ENCODE data around the gene GPA33.
A peak's percentile ranks its signal among the peaks of the same experiment; 100 is the strongest.

Gene GPA33

DNA sequence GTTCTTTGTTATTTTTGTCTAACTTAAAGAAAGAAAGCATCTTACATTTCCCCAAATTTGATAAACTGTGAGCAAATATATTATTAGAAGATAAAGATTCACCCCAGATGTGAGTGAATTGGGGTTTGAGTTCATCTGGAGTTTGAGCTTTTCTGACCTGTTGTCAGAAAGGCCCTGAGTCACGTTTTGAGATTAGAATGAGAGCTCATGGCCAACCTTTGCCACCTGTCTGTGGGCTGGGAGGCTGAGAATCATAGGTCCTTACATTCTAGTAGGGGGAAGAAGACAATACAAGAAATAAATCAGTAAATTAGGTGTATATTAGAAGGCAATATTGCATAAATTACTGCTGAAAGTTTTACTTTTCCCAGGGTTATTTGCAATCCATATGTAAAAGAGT, 26.0 kb upstream of the GPA33 start:
- no peak for DNase-seq

- DNase-seq = no peak
Measured at GRCh38 chr1:167115655-167116054, 25.5 kb upstream of the GPA33 start.

DNA sequence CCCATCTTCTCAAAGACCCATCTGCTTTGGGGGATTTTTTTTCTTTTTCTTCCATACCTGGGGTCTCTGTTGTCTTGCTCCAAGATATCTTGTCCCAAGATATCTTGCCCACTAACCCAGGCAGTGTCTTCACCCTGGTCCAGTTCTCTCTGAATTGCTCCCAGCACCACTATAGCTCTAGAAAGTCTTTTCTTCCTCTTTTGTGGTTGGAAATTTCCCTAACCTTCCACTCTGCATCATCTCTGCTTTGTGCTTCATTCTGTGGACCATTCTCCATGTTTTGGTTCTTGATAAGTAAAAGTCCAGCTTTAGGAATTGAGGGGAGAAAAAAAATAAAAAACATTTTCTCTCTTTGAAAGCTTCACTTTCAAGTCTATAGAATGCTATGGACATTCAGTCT, 24.5 kb upstream of the GPA33 start:
- no peak for DNase-seq

GRCh38 chr1:167111868-167112709, 21.9 kb upstream of the GPA33 start:
- no peak for DNase-seq

- DNase-seq = no peak
Measured at GRCh38 chr1:167110586-167110985, 20.4 kb upstream of the GPA33 start.

GRCh38 chr1:167109125-167109524, 18.9 kb upstream of the GPA33 start:
- no peak for DNase-seq

DNA sequence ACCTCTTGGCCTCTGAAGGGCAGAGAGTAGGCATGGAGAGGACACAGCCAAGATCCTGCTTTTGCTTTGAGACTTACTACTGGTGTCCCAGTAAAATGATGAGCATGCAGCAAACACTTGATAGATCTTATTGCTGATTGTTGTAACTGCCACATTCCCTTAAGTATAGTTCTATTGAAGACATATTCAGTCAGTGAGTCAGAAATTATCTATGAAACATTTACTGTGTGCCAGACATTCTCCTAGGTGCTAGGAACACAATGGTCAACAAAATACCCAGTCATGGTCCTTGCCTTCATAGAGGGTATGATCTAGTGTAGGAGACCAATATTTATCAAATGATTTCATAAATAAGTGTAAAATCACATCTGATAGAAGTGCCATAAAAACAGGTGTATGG, 17.3 kb upstream of the GPA33 start:
- no peak for DNase-seq

DNA sequence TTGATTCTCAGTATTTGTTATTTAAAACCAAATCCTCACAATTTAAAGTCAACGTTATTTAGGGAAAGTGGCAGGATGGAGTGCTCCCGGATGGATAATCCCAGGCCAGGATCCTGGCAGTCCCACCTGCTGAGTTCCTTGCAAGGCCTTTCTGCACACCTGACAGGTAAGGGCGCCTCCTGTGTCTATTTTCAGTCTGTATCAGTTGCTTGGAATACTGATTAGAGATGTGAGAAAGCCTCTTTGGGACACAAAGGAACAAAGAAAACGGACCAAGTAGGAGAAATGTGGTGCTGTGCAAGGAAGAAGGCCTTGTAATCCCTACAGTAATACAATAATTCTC, 15.9 kb upstream of the GPA33 start:
- DNase-seq = no peak

DNA sequence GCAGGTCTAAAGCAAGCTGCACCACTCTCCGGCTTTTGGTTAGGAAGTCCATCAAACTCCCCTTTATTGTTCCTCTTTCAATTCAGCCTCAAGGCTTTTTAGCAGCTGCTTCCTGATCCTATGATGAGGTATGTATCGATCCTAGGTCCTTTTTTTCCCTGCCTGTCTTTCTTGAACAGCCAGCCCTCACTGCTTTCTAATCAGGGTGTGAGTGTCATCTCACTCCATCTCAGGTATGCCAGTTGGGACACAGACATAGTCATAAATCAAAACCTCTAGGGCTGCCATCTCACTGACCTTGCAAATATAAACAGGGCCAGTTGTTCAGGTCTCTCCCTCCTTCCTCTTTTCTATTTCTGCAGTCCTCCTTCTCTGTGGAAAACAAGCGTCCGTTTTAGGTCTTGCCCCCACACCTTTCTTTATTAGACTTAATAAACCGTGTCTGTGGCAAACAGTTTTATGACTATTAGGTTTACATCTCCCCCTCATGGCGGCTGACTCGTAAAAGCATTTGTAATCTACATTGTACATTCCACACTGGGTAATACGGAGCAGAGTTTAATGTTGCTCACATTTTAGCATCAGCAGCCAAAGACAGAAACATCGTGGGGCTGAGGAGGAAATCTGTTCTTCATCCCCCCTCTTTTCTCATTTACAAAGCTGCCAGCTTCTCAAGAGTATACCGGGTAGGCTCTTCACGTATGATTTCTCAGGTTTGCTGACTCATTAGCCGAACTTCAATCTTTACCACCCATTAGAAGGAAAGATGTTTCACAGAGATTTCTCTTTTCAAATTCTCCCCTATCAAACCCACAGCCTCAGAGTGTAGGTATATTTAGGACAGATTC, 15.3 kb upstream of the GPA33 start:
- peak; percentile 66 for DNase-seq

DNA sequence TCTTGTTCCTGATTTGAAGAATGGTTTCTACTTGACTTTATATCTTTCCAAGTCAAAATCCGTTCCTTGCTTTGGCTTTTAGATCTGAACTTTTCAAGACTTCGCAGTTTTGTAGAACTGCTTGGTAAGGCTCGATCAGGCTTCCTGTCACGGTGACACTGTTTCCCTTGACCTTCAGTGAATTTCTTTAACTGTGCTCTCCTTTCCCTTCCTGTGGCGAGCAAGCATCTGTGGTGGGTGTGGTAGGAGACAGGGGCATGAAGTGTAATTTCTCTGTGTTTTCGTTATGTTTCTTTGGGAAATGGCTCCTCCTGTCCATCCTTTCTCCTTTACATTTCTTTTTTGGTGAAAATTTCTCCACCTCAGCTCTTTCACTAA, 14.1 kb upstream of the GPA33 start:
- no peak for DNase-seq

GRCh38 chr1:167102906-167103573, 12.9 kb upstream of the GPA33 start:
- DNase-seq = no peak

GRCh38 chr1:167101754-167102153, 11.6 kb upstream of the GPA33 start:
- DNase-seq = no peak

DNA sequence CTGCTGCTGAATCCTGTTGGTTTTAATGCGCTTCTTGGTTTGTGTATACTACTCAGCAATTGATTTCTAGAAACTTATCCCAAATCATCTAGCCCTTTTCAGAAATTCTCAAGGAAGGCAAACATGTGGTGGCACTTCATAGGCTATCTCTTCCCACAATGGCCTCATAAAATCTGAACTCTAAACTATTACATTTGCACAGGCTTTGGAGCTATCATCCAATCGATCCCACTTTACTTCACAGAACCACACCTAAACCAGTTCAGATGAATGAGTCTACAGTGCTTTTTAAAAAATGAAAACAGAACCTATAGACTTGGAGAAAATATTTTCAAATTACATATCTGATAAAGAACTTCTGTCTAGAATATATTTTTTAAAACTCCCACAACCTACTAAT, 10.6 kb upstream of the GPA33 start:
- DNase-seq = no peak

DNA sequence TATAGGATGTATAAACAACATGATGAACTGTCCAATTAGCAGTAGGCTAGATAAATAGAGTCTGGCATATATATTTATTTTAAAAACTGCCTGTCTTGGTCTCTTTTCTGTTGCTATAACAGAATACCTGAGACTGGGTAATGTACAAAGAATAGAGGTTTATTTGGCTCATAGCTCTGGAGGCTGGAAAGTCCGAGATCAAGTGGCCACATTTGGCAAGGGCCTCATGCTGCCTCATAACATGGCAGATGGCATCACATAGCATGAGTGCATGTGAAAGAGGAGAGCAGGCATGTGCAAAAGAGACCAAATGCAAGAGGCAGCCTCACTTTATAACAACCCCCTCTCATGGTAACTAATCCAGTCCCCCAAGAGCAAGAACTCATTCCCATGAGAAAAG, 9.7 kb upstream of the GPA33 start:
- DNase-seq = no peak

DNA sequence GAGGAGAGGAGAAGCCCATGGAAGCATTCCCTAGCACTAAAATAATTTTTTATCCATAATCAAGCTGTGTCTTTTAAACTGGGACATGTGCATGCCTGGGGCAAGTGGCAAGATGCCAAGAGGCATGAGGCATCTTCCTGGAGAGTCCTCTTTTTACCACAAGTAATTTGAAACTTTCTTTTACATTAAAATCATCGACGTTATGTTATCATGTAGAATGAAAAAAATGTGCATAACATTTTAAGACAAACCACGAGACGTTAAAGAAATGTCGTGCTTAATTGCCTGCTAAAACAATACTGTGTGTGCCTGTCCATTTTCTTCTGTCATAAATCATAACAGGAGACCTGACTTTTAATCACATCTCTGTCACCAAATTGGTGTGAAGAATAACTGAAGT, 5.2 kb upstream of the GPA33 start:
- no peak for DNase-seq

DNA sequence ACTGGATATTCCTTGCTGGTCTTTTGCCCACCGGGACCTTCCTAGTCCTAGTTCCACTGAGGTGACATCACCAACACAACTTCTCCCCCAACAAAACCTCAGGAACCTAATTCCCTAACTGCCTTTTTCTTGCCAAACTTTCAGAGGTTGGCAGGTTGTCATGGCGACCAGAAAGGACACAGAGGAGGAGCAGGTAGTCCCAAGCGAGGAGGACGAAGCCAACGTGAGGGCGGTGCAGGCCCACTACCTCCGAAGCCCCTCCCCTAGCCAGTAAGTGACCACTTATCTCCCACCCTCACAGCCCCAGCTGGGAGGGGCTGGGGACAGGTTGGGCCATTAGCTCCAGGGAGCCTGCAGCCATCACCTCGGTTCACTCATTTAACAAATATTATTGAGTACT, 4.5 kb upstream of the GPA33 start:
- no peak for DNase-seq

GRCh38 chr1:167093846-167094516, 3.8 kb upstream of the GPA33 start, which contains the start of gene STYXL2:
STYXL2 (plus strand) TSS chr1:167094075; CDS start chr1:167094850, 775 bp downstream.
- no peak for DNase-seq

DNA sequence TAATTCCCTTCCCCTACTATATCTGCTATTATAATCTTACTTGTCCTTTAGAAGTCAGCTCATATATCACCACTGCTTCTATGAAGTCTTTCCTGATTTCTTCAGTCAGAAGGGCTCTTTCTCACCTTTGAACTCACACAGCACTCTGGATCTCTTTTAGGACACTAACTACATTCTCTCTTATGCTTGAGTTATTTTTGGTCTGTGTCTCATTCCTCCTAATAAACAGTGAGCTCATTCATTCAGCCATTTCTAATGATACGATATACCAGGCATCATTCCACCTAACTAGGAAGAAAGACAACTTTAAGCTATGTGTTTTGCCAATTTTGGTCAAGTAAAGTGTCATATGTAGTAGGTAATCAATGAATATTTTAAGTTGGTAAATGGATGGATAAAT, 2.5 kb upstream of the GPA33 start:
- DNase-seq = no peak

DNA sequence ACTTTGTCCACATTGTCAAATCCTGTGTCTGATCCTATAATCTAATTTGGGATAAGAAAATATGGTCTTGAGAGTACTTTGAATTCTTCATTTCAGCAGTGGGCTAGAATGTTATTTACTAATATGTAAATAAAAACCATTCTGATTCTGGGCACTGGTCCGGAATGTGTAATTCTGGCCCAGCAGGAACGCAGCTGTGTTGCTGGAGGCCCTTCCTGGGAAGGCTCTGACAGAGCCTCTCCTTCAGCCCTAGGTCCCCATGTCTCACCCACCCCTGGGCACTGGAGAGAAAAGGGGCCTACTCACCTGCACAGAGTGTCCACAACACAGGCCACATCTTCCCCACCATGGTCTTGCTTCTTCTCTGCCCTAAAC, 251 bp downstream of the GPA33 start:
- no peak for DNase-seq

- DNase-seq = no peak
Measured at GRCh38 chr1:167088746-167089417, 1.3 kb downstream of the GPA33 start.

GRCh38 chr1:167086768-167087167, 3.4 kb downstream of the GPA33 start:
- no peak for DNase-seq

GRCh38 chr1:167086033-167086432, 4.1 kb downstream of the GPA33 start:
- peak; percentile 21 for DNase-seq

GRCh38 chr1:167084757-167085156, 5.4 kb downstream of the GPA33 start:
- no peak for DNase-seq

Measured in NCI-H82 (cell line).